Measurements from ENCODE around the gene SLC31A2.

The SLC31A2 gene

DNA sequence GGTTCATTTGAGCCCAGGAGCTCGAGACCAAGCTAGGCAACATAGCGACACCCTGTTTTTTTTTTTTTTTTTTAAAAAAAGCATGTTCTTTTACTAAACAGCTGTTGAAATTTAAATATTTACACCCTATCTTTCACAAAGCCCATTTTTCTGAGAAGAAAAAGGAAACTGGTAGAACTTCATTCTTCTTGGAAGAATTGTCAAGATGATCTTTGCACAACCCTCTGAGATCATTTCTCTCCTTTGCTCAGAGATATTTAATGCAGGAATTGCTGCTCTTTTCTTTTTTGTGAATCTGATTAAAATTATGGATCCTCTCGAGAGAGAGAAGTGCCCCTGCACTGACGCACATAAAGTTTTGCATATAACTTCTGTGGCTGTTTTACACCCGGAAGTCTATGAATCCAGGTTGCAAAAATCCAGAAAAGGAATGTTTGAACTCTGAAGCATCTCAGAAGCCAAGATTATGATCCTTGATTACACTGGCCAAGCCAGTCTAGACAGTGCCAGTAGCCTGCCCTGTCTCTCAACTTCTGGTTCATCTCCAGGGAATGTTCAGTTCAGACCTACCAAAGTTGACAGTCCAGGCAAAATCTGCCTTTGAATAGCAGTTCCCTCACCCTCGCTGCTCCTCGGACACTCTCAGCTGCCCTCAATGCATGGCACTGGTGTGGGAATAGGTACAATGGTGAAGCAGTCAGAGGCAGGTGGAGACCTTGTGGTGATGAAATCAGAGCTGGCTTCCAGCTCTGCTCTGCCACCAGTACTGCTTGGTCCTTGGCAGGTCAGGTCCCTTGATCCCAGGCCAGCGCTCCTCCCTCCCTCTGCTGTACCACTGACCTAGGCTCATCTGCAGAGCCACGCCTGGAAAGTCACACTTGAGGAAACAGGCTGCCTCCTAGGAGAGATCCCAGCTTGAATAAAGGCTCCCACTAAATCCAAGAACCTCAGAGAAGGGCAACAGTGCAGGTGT lies 13.3 kb upstream of the SLC31A2 start:
- TF ChIP-seq, protein P1, sequence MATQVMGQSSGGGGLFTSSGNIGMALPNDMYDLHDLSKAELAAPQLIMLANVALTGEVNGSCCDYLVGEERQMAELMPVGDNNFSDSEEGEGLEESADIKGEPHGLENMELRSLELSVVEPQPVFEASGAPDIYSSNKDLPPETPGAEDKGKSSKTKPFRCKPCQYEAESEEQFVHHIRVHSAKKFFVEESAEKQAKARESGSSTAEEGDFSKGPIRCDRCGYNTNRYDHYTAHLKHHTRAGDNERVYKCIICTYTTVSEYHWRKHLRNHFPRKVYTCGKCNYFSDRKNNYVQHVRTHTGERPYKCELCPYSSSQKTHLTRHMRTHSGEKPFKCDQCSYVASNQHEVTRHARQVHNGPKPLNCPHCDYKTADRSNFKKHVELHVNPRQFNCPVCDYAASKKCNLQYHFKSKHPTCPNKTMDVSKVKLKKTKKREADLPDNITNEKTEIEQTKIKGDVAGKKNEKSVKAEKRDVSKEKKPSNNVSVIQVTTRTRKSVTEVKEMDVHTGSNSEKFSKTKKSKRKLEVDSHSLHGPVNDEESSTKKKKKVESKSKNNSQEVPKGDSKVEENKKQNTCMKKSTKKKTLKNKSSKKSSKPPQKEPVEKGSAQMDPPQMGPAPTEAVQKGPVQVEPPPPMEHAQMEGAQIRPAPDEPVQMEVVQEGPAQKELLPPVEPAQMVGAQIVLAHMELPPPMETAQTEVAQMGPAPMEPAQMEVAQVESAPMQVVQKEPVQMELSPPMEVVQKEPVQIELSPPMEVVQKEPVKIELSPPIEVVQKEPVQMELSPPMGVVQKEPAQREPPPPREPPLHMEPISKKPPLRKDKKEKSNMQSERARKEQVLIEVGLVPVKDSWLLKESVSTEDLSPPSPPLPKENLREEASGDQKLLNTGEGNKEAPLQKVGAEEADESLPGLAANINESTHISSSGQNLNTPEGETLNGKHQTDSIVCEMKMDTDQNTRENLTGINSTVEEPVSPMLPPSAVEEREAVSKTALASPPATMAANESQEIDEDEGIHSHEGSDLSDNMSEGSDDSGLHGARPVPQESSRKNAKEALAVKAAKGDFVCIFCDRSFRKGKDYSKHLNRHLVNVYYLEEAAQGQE (IDR thresholded peaks at IDR 0.05; ENCODE audit: insufficient read depth in 1 of 2, low read depth in 2 of 2, low read length in 2 of 2), result no peak
- TF ChIP-seq POLR2AphosphoS5 (IDR thresholded peaks at IDR 0.05; ENCODE audit: low read depth, low read length), result no peak
- no peak for TF ChIP-seq TAF1 (IDR thresholded peaks at IDR 0.05; ENCODE audit: borderline replicate concordance, insufficient read depth, low read length)
- TF ChIP-seq FOXP2 (optimal IDR thresholded peaks at IDR 0.05; ENCODE audit: borderline replicate concordance, extremely low read depth, extremely low read length, insufficient read depth), result no peak
- no peak for TF ChIP-seq SIN3A (IDR thresholded peaks at IDR 0.05; ENCODE audit: borderline replicate concordance, insufficient read depth, low read length)

DNA sequence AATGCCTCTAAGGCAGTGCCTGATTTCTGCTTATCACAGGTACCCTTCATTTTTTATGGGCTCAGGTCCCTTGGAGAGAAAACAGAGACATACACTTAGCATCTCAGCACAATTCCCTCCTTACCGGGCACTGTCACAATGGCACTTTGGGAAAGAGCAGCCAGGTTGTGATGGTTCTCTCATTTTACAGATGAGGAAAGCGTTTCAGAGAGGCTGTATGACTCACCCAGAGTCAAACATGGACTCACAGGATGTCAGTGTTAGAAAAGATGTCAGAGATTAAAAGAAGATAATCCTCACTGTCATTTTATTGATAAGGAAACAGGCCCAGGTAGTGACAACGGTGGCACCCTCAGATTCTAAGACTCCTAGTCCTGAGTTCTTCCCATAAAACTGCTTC lies 12.0 kb upstream of the SLC31A2 start:
- no peak for TF ChIP-seq FOXP2 (optimal IDR thresholded peaks at IDR 0.05; ENCODE audit: borderline replicate concordance, extremely low read depth, extremely low read length, insufficient read depth)
- no peak for TF ChIP-seq SIN3A (IDR thresholded peaks at IDR 0.05; ENCODE audit: borderline replicate concordance, insufficient read depth, low read length)
- TF ChIP-seq, protein P1 (IDR thresholded peaks at IDR 0.05; ENCODE audit: insufficient read depth in 1 of 2, low read depth in 2 of 2, low read length in 2 of 2), result no peak
- no peak for TF ChIP-seq POLR2AphosphoS5 (IDR thresholded peaks at IDR 0.05; ENCODE audit: low read depth, low read length)
- TF ChIP-seq TAF1 (IDR thresholded peaks at IDR 0.05; ENCODE audit: borderline replicate concordance, insufficient read depth, low read length), result no peak

DNA sequence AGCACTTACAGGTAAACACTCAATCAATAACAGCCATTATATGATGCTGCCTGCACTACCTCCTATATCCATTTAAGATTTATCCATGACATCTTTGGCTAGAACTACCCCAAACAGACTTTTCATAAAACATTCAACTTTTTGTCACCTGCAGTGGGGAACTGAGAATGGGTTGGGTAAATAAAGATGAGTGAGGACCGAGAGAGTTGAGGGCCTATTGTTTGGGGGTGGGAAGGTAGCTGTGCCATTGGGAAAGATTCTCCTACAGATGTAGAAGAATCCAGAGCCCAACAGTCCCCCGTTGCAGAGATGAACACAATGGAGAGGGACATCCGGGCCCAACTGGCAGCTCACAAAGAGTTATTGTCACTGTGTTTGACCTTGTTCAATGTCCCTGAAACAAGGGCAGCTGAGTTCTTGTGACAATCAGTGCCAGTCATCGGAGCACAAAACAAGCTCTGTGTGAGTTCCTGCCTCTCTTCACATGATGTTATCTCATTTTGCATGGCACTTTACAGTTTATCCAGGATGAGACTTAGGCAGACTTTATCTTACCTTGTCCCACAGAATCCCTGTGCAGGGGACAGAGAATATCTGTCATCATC lies 11.5 kb upstream of the SLC31A2 start:
- TF ChIP-seq, protein P1 (IDR thresholded peaks at IDR 0.05; ENCODE audit: insufficient read depth in 1 of 2, low read depth in 2 of 2, low read length in 2 of 2), result no peak
- TF ChIP-seq SIN3A (IDR thresholded peaks at IDR 0.05; ENCODE audit: borderline replicate concordance, insufficient read depth, low read length), result no peak
- TF ChIP-seq TAF1 (IDR thresholded peaks at IDR 0.05; ENCODE audit: borderline replicate concordance, insufficient read depth, low read length), result no peak
- TF ChIP-seq FOXP2 (optimal IDR thresholded peaks at IDR 0.05; ENCODE audit: borderline replicate concordance, extremely low read depth, extremely low read length, insufficient read depth), result no peak
- no peak for TF ChIP-seq POLR2AphosphoS5 (IDR thresholded peaks at IDR 0.05; ENCODE audit: low read depth, low read length)

DNA sequence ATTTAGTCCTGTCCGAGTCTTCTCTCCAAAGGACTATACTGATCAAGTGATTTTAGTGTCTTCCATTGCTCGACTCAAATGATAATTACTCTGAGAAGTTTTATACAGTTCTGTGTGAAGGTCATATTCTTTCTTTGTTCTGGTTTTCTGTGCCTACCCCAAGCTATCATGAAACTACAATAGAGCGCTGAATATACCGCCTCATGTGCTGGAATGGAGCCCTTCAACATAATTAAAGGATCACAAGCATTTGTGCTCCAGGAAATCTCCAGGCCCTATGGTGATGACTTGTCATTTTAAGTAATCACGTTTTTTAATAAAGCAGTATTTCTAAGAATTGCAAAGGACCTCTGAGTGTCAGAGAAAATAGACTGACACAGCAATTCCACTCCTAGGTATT lies 10.9 kb upstream of the SLC31A2 start:
- no peak for TF ChIP-seq FOXP2 (optimal IDR thresholded peaks at IDR 0.05; ENCODE audit: borderline replicate concordance, extremely low read depth, extremely low read length, insufficient read depth)

DNA sequence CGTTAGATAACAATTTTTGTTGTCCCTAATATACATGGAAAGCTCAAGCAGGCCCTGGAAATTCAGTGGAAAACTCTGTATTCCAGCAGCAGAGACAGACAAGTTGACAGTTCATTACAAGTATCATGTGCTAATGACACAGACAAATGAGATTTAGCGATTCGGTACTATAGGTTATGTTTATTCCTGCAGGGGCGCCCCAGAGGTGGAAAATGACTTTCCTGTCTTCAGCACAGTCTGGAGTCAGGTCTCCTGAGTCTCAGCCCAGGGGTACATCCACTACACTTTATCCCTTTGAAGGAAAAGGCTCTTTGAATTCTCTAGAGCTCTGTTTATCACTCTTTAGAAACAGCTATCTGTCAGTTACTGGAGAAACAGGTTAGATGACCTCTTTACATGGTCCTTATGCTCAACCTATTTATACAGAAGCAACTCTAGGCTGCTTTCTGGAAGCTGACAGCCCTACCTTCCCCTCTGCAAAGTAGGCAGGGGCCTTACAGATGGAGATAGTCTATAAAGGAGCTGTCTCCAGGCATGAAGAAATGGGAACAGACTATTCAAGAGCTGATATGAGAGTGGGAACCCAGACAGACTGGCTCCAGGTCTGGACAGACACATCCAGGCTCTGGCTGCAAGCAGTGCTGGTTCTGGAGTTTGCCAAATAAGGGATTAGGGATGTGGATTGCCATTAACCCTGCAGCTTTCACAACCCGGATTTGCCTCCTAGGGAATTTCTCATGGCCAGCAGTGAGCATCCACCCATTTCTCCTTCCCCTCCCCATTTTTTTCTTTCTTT lies 7.2 kb upstream of the SLC31A2 start:
- TF ChIP-seq, protein P1 (IDR thresholded peaks at IDR 0.05; ENCODE audit: insufficient read depth in 1 of 2, low read depth in 2 of 2, low read length in 2 of 2), result no peak
- no peak for TF ChIP-seq SIN3A (IDR thresholded peaks at IDR 0.05; ENCODE audit: borderline replicate concordance, insufficient read depth, low read length)
- TF ChIP-seq POLR2AphosphoS5 (IDR thresholded peaks at IDR 0.05; ENCODE audit: low read depth, low read length), result no peak
- no peak for TF ChIP-seq FOXP2 (optimal IDR thresholded peaks at IDR 0.05; ENCODE audit: borderline replicate concordance, extremely low read depth, extremely low read length, insufficient read depth)
- TF ChIP-seq TAF1 (IDR thresholded peaks at IDR 0.05; ENCODE audit: borderline replicate concordance, insufficient read depth, low read length), result no peak

Measured in PFSK-1 (cell line).